COLO829 (cell line): ENCODE results near the gene AMPD3.

ENCODE experiments used
- DNase-seq: peaks from one replicate; pipeline ENCODE4 v3.0.0; 2012; ENCODE audit warnings: low spot score

AMPD3 gene

DNA sequence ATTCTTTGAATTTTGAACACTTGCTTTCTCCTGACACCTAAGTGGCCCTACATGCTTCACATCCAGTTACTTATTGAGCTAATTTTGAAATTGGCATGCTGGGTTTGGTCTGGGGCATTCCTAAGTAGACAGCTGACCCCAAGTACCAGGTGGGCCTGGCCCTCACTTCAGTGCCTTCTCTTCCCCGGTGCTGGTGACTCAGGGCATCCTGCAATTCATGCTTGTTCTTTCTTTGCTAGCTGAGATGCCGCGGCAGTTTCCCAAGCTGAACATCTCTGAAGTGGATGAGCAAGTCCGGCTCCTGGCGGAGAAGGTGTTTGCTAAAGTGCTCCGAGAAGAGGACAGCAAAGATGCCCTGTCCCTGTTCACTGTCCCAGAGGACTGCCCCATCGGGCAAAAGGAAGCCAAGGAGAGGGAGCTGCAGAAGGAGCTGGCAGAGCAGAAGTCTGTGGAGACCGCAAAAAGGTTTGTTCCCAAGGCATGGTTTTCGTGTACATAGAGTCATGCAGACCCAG lies 6.3 kb downstream of the AMPD3 start:
- no peak for DNase-seq

DNA sequence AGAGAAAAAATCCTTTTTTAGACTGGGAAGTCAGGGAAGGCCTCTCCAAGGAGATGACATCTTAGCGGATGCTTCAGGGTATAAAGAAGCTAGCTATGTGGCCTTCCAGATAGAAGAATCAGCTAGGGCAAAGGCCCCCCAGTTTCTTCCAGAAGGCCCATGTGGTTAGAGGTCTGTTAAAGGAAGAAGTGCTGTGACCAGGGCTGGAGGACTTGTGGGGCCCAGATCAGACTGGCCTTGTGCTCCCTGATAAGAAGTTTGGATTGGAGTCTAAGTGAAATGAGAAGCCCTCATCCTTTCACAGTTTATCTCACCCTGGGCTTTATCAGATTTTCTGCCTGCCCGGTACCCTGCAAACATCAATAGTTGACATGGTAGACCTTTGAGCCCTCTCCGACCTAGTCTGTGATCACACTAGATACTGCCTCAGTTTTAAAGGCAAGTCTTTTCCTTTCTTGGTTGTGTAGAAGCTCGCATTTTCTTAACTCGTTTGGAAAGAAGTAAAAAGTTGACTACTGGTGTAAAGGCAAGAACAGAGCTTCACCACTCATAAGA lies 7.8 kb downstream of the AMPD3 start:
- no peak for DNase-seq

DNA sequence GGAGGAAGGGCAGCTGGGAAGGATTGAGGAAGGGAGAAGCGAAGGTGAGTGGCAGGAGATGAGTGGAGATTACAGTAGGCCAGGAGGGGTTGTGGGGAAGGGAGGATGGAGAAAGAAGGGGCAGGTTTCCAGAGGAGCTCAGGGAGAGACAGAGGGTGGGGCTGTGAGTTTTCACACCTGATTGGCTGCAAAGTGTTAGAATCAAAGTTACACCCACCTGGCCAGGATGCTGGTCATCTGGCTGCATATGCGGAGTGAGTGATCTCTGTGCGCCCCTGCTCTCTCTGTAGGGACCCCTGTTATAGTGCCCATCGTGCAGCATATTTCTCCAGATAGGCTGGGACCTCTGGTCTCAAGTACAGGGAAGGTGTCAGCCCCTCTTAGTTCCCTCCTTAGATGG lies 18.3 kb downstream of the AMPD3 start:
- no peak for DNase-seq

- no peak for DNase-seq
Measured at GRCh38 chr11:10474551-10474950, 19.5 kb downstream of the AMPD3 start.

DNA sequence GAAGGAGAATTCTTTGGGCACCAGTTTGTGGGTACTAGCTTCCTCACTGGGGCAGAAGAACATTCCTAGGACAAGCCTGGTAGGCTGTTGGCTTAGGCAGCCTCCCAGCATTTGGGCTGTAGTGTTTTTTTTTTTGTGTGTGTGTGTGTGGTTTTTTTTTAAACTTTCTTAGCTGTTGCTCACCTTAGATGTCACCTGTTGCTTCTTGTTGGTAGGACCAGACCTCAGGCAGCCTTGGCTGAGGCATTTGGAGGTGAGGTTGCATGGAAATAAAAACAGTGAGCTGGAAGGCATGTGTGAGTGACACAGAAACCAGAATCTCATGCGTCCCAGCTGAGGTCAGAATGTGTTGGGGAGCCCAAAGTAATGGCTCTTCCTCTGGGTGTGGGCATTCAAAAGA lies 21.3 kb downstream of the AMPD3 start:
- DNase-seq: no peak

DNA sequence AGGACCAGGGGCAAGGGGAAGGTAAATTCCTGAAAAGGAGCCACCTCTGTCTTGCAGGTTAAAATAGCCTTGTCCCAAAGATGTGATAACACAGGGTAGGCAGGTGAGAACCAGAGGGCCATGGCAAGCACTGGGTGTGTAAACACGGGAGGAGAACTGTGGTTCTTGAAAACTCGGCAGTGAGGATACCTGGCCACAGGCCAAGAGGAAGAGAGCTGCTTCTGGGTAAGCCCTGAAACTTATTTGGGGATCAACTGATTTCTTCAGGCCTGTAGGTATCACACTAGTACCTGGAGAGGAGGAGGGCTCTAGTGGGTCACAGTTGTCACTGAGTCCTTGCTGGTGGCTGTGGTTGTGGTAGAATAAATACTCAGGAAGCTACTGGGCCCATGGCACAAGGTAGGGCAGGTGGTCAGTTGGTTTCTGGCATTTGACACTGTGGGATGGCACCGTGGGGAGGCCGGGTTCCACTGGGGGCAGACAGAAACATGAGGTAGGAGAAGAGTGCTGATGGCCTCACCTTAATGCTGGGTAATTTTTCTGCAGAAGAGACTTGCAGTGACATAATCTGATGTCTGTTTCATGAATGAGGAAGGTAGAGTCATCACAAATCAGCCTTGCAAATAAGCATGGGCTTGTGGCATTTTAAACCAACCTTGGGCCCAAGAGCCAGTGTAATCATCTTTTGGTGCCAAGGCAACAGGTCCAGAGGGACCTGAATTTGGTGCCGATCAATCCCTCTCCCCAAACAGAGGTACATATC lies 22.0 kb downstream of the AMPD3 start:
- DNase-seq: no peak

DNA sequence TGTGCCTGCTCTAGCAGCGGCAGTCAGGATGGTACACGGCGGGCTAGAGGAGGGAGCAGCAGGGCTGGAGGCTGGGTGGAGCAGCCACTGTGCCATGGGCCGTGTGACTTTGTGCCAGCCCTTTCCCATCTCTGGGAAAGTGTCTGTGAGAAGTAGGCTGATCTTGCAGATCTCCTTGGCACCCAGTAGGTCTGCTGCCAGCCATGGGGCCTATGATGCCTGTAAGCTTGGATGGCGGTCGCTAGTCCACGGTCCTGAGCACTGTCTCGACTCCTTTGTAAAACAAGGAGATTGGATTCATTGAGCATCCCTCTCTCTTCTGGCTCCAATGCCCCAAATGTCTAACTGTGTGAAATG lies 22.6 kb downstream of the AMPD3 start:
- no peak for DNase-seq

- DNase-seq: no peak
Measured at GRCh38 chr11:10478066-10478465, 23.0 kb downstream of the AMPD3 start.

- DNase-seq: no peak
Measured at GRCh38 chr11:10478574-10479550, 23.8 kb downstream of the AMPD3 start.

- no peak for DNase-seq
Measured at GRCh38 chr11:10480026-10480425, 25.0 kb downstream of the AMPD3 start.

GRCh38 chr11:10480760-10481159 lies 25.7 kb downstream of the AMPD3 start:
- DNase-seq: no peak

GRCh38 chr11:10481560-10482349 lies 26.7 kb downstream of the AMPD3 start:
- no peak for DNase-seq

DNA sequence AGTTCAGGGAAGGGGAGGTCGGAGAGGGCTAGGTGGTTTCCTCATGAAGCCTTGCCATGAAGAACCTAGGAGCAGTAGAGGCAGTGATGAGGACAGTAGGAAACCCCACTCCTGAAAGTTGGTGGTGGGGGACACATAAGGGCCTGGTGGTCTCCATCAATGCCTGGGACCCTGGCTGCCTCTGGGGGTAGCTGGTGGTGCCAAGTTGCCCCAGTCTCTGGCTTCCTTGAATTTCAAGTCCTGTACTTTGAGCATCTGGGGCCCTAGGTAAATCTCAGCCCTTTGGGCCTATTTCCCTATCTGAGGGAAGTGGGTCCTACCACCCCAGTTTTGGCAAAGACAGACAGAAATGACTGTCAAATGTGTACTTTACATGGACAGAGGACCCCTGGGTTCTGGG lies 28.1 kb downstream of the AMPD3 start:
- no peak for DNase-seq

DNA sequence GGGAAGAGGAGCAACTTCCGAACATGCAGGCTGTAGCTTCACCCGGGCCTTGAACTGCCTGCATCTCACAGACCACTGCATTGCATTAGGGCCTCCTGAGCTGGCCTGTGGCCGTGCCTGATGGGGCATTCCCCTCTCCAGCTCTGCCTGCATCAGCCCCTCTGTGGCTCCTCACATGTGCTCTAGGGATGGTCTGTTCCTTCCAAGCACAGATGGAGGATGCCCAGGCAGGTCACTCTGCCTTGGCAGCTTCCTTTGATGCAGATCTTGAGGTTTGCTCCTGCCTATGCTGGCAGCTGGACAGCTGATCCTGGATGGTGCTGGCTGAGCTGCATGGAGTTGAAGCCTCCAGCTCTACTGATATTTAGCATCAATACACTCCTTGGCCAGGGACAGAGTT lies 28.5 kb downstream of the AMPD3 start:
- DNase-seq: no peak

DNA sequence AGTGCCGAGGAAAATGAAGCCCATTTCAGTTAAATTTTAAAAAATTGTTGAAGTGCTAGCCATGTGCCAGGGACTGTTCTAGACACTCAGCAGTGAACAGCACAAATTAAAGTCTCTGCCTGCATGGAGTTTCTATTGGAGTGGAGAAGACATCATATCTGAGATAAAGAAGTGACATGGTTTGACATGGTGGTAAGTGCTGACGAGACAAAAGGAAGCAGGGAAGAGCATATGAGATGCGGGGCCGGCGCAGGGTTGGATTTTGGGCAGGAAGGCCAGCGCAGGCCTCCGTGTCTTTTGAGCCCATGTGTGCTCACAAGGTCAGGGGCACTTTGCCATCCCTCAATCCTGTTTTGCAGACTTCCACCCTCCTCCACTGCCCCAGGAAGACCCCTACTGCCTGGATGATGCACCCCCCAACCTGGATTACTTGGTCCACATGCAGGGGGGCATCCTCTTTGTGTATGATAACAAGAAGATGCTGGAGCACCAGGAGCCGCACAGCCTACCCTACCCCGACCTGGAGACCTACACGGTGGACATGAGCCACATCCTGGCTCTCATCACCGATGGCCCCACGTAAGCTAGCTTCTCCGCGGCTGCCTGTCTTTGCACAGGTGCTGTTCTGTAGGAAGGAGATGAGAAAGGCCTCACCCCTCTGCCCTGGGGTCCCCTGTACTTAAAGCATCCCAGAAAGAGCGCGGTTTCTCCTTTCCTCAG lies 29.6 kb downstream of the AMPD3 start:
- no peak for DNase-seq

DNA sequence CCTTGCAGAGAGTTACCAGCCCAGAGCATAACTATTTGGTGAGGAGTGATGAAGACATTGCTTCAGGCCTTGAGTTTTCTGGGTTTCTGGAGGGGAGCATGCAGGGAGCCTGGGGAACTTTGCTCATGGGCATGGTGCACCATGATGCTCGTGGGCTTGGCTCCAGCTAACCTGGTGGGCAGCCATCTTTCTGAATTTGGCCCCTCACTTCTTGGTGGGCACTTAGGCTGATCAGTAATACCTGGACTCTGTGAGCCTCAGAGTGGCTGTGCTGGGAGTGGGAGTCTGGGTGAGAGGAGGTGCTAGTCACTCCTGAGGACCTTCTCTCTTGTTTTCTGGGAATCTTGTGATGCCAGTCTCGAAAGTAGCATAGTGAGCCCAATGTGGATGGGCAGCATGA lies 30.6 kb downstream of the AMPD3 start:
- DNase-seq: no peak

DNA sequence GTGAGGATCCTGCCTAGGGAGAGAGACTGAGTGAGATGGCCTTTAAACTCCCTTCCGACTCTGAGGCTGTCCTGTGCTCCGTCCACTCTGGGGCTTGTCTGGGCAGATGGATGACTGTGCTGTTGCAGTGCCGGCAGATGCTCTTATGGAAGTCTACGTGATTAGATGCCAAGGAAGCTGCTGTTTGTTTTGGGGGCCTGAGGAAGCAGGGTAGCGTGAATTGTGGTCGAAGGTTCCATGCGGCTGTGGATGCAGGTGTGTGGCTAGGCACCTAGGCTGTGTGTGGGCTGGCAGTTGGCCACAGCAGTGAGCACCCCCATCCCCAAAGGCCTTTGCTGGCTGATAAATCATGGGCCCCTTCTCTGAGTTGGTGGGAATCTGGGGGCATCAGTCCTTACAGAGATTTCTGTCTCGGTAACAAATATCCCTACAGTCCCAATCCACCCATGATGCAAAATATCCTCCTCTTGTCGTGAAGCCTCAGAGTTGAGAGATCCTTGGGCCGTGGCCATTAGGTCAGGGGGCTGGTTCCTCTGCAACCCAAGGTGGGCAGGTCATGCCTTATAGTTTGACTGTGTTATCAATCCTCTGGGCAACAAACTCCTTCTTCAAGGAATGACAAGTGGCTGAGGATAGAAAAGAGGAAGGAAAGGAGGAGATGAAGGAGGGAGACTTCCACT lies 31.2 kb downstream of the AMPD3 start:
- no peak for DNase-seq

DNA sequence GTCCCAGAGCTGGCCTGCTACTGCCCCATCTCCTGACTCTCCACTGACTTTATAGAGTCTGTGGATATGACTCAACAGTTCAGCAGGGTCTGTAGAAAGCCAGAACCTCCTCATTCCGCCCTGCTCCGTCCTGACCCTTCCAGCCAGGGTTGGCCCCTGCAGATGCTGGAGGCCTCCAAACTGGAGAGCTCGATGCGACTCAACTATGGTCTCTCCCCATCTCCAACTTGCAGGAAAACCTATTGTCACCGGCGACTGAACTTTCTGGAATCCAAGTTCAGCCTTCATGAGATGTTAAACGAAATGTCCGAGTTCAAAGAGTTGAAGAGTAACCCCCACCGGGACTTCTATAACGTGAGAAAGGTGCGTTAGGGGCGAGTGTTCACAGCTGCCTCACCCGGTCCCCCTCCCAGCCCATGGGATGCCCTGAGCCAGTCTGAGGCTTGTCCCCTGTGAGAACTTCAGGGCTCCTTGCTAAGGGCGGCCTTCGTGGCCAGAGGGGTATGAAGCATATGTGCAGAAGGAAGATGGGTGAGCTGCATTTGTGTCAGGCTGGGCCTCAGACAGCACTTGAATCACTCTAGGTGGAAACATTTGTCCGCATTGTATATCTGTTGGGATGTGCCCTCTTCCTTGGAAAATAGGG lies 32.1 kb downstream of the AMPD3 start:
- DNase-seq: no peak

- no peak for DNase-seq
Measured at GRCh38 chr11:10488121-10488933, 33.3 kb downstream of the AMPD3 start.
